Measurements from ENCODE around the gene VTI1A.

Gene VTI1A

DNA sequence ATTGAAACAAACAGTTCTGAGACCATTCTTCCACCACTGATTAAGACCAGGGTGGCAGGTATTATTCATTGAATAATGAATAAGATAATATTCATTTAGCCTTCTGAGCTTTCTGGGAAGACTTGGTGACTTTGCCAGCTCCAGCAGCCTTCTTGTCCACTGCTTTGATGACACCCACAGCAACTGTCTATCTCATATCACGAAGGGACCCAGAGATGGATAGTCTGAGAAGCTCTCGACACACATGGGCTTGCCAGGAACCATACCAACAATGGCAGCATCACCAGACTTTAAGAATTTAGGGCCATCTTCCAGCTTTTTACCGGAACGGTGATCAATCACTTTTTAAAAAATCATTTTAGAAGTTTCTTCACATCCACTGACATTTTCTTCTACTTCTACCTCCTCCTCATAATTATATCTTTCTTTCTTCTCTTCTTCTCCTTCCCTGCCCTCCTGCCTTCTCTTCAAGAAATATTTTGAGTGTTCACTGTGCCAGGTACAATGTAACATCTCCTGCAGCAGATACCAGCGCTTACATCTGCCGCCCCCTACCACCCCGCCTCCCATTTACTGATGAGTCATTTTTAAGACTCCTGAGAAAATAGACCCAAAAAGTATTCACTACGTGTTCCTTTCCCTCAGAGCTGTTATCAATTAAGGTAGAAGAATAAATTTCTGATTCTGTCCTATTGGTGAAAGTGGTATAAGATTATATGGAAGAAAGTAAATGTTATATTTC lies 101.7 kb downstream of the VTI1A start:
- no peak for DNase-seq

DNA sequence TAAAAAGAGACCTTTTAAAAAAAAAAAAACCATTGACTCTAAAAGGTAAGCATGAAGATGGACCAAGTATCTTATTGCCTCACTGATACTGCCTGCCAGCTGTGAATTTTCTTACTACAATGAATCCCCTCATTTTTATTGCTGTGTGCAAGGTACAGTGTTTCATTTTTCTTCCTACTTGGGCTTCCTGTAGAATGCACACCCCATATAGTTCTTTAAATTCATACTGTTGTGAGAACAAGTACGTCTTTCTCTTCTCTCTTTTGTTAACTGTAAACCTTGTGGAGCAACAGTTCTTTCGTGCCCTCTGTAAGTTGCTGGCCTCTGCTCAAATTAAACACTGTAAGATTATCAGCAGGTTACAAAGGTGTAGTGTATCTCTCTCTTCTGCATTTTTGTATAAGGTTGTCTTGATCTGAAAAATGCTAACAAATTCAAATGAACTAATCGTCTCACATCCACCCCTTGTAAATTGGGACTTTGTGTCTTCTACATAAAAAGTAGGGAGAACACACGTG lies 105.6 kb downstream of the VTI1A start:
- no peak for DNase-seq

DNA sequence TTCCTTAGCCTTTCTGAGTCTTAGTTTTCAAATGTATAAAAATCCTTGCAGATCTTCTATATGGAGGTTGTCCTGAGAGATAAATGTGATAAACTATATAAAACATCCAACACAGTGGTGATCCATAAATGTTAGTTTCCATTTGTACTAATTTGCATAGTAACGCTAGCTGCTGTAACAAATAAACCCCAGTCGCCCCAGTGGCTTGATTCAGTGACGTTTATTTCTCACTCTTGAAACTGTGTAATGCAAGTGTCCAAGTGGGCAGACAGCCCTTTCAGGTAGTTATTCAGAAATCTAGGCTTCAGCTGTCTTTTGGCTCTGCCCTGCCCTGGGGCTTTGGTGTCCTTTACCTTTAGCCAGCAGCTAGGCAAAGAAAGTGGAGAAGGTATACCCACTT lies 106.3 kb downstream of the VTI1A start:
- no peak for DNase-seq

DNA sequence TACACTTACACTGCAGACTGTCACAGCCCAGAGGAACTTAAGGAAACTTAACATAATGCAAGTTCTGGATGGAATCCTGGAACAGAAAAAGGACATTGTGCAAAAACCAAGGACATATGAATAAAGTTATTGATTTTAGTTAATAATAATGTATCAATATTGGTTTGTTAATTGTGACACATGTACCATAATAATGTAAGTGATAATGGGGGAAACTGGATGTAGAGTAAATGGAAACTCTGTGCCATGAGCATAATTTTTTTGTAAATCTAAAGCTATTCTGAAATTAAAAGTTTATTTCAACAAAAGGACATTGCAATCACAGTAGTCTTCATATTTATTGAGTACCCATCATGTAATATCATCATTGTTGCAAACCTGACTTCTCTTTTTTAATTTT lies 107.2 kb downstream of the VTI1A start:
- DNase-seq = no peak

DNA sequence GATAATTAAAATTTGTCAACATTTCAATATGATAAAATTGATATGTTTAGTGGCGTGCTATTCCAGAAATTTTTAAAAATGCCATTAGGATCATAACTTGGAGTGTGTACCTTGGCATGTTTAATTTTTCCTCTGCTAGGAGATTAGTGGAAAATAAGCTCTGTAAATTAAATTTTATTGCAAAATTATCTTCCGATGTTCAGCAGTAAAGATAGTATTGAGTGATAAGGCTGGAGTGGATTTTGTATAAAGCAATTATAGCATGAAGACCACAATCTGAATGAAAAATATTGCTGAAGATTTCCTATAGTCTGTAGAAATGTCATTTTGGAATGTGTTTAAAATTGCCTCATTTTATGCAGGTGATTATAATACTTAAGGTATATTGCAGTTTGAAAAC lies 110.2 kb downstream of the VTI1A start:
- no peak for DNase-seq

DNA sequence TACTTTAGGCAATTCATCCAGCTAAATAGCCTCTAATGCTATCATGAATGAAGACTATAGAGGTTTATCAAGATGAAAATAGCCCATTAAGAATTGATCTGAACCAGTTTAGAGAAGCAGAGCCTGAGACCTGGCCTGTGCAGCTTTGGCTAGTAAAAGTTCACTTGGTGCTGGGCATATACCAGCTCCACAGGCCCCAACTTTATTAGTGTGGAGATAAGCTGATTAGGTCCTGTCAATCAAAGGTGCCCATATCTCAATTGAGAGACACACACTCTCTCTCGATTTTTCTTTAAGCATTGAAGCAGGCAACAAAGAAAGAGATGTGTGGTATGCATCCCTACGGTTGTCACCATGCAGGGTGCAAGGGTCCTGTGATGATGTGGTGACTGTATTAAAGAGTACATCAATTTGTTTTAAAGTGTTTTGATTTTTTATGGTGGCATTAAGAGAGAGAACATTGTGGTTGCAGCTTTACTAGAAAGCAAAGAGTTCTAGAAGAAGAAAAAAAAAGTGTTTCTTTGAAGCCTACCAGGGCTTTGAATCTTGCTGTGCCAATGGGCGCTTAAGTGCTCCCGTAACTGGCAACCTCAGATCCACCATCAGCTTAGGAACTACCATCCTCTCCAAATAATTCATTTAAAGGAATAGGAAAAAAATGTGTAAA lies 111.6 kb downstream of the VTI1A start:
- DNase-seq = no peak

DNA sequence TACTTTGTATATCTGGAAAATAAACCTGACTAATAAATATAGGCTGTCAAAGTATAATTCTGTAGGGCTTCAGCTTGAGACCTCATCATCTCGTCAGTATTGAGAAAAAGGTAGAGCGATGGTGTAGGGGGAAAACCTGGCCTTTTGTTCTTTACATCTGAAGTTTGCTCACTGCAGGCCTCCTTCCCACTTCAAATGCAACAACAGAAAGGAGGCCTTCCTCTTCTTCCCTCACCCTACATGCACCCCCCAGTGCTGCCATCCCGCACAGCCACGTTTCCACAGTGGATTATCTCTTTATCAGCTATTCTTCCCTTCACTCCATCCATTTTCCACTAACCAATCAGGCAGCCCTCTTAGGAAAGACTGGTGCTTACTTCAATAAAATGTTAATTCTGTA lies 112.3 kb downstream of the VTI1A start:
- DNase-seq = no peak

DNA sequence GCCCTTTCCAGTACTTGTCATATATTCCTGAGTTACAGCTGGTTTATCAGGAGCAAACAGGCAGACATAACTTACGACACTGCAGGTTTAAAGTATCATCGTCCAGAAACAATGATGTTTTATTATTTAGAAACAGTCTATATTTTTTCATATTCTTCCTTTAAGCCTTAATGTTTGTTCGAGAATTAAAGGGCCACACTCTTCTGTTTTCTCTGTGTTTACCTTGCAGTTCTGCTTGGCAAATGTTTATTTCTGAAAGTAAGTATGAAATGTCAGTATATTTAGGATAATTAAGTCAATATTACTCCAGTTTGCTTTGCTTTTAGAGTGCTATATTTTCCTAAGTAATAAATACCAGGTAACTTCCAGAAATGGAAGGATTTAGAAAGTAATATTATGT lies 115.1 kb downstream of the VTI1A start:
- DNase-seq = no peak

DNA sequence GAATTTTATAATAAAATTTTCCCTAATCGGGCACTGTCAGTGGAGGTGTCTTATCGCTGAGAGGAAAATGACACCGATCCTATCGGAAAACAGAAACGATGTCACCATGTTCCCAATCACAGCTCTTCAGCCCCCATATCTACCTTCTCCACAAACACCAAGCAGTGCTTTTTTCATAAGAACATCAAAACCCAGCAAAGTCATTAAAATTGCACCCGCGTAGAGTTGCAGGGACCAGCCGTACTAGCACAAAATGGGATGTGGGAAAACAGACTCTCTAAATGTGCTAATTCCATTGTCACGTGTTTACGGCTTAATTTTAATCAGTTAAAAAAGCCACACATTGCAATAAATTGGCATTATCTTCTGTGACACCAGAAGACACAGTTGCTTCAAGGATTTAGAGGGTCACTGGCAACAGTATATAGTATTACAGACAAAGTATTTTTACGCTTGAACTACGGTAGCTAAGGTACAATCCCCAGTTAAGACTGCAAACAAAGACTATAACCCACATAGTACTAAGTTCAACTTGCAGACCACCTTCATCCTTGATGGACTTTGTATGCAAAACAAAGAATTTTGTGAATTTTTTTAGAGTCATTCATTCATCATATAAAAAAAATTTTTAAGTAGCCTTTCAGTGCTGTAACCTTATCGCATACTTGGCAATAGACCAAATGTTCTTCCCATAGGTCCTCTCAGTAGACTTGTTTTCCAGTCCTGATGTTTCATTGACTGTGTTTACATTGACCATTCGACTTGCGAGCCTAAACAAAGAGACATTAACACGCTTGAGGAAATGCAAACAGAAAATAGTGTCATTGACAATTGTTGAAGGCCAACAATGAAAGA lies 116.0 kb downstream of the VTI1A start:
- no peak for DNase-seq

DNA sequence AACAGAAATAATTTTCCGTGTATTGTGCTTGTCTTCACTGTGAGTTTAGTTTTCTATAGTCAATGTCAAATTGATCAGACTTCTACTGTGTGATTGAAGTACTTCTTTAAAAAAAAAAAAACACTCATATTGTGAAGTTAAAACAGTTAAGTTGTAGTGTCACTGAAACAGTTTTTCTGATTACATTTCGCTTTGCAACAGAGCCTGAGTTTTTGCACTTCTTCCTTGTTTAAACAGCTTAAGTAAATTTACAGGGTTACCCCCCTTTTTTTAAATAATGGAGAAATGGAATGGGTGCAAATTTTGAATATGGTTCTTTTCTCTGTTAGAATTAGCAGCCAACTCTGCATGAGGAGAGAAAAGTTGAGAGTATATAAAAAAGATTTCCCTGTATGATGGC lies 117.3 kb downstream of the VTI1A start:
- no peak for DNase-seq

DNA sequence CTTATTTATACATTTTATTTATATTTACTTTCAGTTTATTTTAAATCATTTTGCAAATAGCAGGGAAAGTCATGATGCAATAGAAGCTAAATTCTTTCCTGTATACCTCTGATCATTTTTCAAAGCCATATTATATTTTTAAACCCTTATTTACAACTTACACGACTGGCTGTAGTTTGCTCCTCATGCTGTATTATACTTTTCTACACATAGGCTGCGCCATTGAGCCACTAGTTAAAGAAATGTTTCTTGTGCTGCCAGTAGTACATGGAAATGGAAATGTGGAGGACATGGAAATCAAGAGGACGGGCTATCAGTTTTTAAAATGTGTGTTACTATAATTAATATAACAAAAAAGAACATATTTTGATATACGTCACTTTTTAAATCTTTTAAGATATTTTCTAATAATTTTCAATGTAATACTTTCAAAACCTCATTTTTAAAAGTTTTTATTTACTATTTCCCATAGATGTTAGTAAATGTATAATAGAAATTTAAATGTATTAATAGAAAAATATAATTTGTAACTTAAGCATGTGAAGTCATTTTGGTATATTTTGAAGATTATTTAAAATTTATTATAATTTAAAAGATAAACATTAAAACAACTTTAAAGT lies 118.5 kb downstream of the VTI1A start:
- no peak for DNase-seq

DNA sequence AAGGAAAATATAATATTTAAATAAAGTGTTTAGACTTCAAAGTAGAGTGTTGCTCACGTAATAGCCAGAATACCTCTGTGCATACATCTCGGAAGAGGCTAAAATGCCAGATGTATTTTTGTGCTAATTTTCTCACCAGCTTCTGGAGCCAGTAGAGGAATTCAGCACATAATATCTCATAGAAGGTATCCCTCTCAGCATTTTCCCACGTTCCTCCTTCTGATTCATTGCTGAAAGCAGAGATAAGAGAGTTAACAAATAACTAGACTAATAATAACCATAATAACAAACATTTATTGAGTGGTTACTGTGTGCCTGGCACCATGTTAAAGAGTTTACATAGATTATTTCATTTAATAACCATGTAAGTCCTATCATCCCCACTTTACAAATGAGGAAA lies 123.6 kb downstream of the VTI1A start:
- DNase-seq = no peak

DNA sequence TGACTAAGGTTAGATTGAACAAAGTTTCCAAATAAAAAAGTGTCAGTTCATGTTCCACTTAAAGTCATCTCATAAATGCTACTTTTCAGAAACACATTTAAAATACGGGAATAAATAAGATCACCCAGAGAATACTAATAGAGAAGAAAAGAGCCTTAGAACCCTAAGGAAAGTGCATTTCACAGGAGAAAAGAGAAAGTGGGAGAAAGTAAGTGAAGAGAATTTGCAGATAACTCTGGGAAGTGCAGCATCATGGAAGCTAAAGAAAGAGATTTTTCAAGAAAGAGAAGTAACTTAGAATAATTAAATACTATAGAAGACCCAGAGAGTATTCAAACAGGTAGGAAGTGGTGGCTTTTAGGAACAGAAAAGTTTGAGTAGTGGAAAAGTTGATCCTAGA lies 132.6 kb downstream of the VTI1A start:
- no peak for DNase-seq

DNA sequence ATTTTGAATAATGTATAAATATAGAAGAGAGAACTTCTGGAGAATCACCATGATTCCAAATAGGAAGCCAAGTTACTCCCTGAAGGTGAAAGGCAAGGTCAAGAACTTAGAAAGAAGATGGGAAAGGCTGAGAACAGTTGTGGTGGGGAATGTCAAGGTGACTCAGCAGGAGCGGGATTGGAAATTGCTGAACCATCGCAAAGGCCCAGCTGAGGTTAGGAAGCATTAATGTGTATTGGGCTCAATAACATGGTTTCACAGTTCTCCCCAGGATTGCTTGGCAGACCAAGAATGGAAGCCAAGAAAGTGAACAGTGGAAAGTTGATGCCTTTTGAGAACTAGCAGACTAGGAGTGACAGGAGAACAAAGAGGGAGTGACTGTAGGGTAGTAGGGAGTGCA lies 133.3 kb downstream of the VTI1A start:
- no peak for DNase-seq

DNA sequence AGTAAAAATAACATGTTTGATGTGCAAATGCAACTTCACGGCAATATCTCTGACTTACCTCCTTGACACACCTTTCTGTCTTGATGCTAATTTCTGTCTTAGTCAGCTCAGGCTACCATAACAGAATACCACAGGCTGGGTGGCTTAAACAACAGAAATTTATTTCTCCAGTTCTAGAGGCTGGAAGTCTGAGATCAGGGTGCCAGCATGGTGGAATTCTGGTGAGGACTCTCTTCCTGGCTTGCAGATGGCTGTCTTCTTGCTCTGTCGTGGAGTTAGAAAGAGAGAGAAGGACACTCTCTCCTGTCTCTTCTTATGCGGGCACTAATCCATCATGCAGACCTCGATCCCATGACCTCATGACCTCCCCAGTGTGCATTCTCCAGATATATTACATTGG lies 134.9 kb downstream of the VTI1A start:
- no peak for DNase-seq

DNA sequence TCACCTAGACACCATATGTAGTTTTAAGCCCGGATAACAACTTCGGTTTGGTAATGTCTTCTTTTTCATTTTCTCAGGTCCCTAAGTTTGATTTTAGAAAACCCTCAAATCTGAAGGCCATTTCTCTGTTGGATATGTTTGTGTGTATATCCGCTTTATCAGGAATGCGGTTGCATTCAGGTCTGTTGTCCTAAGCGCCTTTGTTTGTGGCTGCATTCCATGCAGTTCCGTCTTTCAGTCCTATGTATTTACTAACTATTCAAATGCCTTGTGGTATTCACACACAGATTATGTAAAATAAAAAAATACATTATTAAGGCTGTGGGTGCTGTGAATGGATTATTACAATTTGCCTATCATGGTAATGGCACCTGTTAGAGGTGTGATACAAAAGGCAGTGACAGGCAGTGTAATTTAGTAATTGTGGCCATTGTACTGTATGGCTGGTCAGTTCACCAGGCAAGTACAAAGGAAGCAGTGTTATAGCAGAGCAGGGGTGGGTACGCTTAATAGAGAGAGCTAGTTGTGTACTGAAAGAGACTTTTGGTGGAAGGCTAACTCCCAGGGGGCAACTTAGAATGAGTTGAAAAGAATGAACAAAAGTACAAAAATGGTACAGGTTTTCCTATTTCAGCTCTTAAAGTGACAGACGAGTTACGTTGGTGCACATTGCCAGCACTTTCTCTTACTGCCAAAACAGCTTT lies 136.4 kb downstream of the VTI1A start:
- DNase-seq = no peak

DNA sequence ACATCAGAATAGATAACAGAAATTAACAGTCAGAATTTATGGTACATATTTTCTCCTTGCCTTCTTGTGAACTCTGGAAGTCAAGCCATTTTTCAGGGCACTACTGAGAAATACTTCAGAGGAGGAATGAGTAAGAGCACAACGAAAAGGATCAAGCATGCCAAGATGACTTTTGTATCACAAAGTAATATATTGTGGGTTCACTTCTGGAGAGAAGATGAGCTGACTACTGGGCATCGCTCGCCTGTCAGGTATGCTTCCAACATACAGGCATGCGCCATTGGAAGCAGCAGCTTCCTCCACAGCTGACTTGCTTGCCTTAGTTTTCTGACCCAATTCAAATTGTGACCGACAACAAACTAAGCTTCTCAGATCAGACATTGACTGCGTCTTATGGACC lies 137.3 kb downstream of the VTI1A start:
- DNase-seq = no peak

DNA sequence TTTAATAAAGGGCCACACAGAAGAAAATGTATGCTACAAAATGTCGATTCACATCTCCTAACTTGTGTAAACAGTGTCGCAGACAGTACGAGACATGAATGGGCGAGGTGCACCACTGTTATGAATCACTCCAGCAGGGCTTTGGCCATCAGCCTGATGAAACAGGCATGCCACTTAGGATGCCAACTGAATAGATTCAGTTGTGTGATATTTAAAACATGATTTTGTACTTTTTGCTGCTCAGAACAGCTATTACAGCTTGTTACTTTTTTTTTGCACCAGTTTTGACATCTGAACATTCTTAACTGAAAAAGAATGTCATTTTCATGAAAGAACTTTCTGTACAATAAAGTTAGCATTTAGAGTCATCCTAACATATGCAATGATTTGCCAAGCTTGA lies 138.1 kb downstream of the VTI1A start:
- no peak for DNase-seq

DNA sequence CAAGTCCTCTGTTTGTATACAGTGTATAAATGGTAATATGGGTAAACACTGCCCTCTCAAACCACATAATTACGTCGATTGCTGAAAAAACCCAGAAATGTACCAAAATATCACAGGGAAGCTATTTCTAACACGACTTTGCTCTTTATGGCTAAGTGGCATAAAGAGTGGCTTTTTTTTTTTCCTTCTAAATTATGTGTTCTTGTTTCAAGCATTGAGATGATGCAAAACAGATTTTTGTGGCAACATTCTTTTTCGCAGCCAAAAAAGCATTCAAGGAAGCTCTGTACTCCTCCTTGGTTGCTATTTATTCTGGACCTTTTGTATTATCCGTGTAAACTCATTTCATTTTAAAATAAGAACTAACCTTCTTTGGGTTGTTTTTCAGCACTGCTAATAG lies 138.9 kb downstream of the VTI1A start:
- DNase-seq = no peak

DNA sequence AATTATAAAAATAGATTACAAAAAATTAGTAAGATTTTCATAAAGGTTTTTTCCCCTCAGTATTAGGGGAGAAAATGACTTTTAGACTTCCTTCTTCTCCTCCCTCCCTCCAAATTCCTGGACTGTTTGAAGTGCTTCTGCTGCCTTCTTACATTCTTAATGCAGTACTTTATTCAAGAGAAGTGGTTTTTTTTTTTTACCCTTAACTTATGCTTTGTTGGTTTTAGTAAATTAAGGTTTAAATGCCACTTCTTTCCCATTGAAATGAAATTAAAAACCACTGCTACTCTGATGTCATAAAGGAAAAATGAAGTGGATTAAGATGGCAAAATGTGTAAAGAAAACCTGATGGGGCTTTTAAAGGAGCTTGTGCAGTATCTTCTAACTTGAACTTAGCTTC lies 140.7 kb downstream of the VTI1A start:
- DNase-seq = no peak

DNA sequence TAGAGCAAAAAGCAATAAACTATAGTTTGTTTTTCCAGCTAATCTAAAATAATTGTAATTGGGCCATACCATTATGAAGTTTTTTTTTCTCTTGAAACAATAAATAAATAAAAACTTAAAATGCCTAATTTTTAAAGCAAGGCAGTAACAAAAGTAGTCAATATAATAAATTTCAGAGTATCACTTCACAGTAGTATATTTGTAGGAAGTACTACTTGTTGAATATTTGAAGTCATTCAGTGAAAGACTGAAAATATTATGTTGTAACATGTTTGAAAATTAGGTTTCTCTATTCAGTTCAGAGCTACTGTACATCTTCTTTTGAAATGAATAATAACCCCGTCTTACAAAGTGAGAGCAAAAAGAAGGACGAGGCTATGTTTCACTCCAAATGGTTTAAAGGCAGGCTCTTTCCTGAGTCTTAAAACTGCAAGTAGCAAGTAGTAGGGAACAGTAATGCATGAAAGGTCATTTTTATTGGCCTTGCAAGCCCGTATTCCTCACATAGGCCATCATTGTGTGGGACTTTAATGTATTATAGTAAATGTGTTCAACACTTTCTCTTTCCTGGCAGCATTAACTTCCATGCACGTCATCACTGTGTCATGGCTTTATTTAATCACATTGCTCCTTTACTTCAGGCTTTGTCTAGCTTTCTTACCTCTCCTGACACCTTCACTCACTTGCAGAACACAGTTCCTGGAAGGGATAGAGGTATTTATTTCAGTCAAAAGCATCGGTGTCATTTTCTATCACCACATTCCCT lies 141.4 kb downstream of the VTI1A start:
- DNase-seq = no peak

DNA sequence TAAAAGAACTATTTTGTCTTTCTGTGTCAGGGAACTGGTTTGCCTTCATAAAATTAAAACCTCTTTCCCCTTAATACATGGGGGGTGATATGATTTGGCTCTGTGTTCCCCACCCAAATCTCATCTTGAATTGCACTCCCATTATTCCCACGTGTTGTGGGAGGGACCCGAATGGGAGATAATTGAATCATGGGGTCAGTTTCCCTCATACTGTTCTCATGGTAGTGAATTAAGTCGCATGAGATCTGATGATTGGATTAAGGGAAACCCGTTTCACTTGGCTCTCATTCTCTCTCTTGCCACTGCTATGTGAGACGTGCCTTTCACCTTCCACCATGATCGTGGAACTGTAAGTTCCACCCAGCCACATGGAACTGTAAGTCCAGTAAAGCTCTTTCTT lies 142.1 kb downstream of the VTI1A start:
- no peak for DNase-seq

All from activated CD4-positive, alpha-beta T cell treated with anti-CD3 and anti-CD28 coated beads, Interleukin-2, amount 50 U/mL, for 1 hour (primary cell).